Lower leg skin (tissue), 4 donors: Measurements from ENCODE around the gene CRTC1. TPM values are rescaled to one million over a fixed set of nuclear protein-coding genes. Genes with fewer than 3 reads are reported as not detected.
A peak's percentile ranks its signal among the peaks of the same experiment; 100 is the strongest.

Experiments used
- DNase-seq, 2 donors: peaks; one replicate each; pipeline ENCODE4 v3.0.0-alpha.2; 2019; ENCODE audit warnings: low spot score in 2 of 2
- H3K4me3 ChIP-seq: fragments of 200-600 bp; sonication (generic); 2 replicates; pipeline ENCODE4 v1.5.1; 2017; ENCODE audit warnings: mild to moderate bottlenecking, low read depth; ENCODE audit not compliant: poor library complexity, severe bottlenecking
- CTCF ChIP-seq, 3 donors: fragments of 450-650 bp; IDR thresholded peaks; one replicate each; pipeline ENCODE4 v1.5.1; 2016; ENCODE audit warnings: antibody characterized with exemption in 3 of 3, mild to moderate bottlenecking in 3 of 3, moderate library complexity in 2 of 3
- POLR2A ChIP-seq, 2 donors: fragments of 450-650 bp; IDR thresholded peaks; one replicate each; pipeline ENCODE4 v1.6.1; 2016 to 2017; ENCODE audit warnings: antibody characterized with exemption in 2 of 2, mild to moderate bottlenecking in 1 of 2, moderate library complexity in 1 of 2
- WGBS, 2 donors: methylation state at CpG; one replicate each; pipeline ENCODE4 v1.1.5; 2018; 5-methylcytosine and 5-hydroxymethylcytosine counted together
- intact Hi-C: fragments of 100-400 bp; cut with DNase I; formaldehyde crosslinking; loops from one replicate; pipeline ENCODE4 v1.15.0; 2023; ENCODE audit warnings: low total_unique reads
- total RNA-seq, 4 donors: library from RNA; depleted of rRNA; stranded (reverse); fragments of >200 nt; gene quantifications; one replicate each; pipeline ENCODE4 v1.1.0, GENCODE V29; 2016

Gene CRTC1
- total RNA-seq, 4 donors from 2014 or later, result 2.1 to 5.5 (median 4.2) TPM

- H3K4me3 ChIP-seq, result no peak overlapping the region
- TF ChIP-seq POLR2A (IDR thresholded peaks at IDR 0.05) (no peak), CTCF (IDR thresholded peaks at IDR 0.05) (no peak)
- DNase-seq, result no peak
- intact Hi-C loops, result no loop called here
- 83 to 87% methylated on average over 12 of the region's 12 CpGs for WGBS, 2 donors
Measured at GRCh38 chr19:18696023-18696422, 12.5 kb downstream of the CRTC1 start.

DNA sequence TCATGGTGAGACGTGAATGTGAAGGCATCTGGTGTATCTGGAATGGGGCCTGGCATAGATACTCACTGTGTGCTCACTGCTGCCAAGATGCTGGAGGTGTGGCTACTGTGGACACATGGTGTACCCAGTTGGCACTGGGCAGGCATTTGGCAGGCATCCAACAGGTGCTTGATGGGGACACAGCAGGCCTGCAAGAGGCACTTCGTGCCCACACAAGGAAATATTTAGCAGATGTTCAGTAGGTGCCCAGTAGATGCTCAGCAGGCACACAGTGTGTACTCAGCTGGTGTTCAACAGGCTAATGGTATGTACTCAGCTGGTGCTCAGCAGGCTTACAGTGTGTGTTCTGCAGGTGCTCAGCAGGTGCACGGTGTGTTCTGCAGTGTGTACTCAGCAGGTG, 14.2 kb downstream of the CRTC1 start:
- WGBS, 2 donors, result 75 to 79% methylated on average over 3 of the region's 3 CpGs
- intact Hi-C loops, result no loop called here
- no peak overlapping the region for H3K4me3 ChIP-seq
- DNase-seq, result no peak
- TF ChIP-seq CTCF (IDR thresholded peaks at IDR 0.05) (no peak), POLR2A (IDR thresholded peaks at IDR 0.05) (no peak)

- WGBS, 2 donors, result 91 to 94% methylated on average over 15 to 18 of the region's 18 CpGs
- TF ChIP-seq POLR2A (IDR thresholded peaks at IDR 0.05) (no peak), CTCF (IDR thresholded peaks at IDR 0.05) (no peak)
- no peak for DNase-seq
- H3K4me3 ChIP-seq, result no peak overlapping the region
- intact Hi-C loops, result no loop called here
Measured at GRCh38 chr19:18698321-18699167, 15.1 kb downstream of the CRTC1 start.

DNA sequence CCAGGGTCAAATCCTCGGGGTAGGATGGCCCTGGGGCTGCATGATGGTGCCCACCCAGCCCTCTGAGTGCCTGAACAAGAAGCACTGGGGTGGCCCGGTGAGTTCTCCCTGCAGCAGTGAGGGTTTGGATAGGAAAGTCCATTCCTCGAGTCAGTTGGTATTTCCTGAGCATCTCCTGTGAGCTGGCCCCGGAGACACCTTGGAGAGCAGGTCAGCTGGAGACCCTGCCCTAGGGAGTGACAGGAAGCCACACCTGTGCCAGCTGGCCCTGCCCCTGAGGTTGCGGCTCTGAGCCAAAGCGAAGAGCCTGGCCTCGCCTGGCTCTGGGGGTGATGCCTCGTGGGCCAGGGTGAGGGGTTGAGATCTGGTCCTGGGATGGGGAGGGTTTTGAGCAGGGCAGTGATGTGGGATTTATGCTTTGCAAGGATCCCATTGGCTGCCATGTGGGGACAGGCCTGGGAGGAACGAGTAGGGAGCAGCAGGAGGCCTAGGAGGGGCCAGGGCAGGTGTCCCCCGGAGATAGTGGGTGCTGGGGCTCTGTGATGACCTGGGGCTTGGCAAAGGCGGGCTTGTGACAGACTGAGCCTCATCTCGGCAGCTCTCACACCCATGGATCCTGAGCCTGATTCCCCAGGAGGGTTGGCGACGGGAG, 16.0 kb downstream of the CRTC1 start:
- DNase-seq, result no peak
- intact Hi-C loops, result no loop called here
- 49 to 63% methylated on average over 12 to 14 of the region's 14 CpGs for WGBS, 2 donors
- TF ChIP-seq POLR2A (IDR thresholded peaks at IDR 0.05), result no peak
- TF ChIP-seq CTCF (IDR thresholded peaks at IDR 0.05), result no peak
- H3K4me3 ChIP-seq, result no peak overlapping the region

DNA sequence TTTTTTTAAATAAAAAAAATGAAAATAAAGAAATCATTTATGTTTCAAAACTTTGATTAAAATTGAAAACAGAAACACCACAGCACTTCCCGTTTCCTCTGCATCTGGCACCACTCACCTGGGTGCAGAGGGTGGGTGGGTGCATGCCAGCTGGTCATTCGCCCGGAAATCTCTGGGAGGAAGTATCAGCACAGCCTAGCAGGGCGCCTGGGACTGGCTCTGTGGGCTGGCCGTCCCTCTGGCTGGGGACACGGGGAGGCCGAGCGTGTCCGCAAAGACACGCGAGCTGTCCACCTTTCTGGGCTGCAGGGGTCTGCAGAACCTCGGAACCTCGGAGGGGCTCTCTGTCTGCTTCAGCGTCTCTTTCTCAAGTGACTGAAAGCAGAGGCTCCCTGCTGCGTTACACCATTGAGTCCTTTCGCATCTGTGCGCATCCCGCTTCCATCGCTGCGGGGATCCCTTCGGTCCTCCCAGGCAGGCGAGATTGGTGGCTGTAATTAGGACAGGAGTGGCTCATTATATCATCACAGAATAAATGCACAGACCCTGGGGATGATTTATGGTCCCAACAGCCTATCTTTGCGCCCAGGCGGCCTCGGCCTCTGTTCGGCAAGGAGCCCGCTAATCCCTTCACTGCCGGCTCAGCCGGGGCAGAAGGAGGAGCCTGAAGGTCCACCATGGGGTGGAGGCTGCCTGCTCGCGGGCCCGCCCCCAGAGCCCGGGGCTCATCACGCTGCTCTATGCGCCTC, 17.2 kb downstream of the CRTC1 start:
- 1% methylated on average over 32 to 35 of the region's 35 CpGs for WGBS, 2 donors
- peak; percentile 65 to 95 for DNase-seq
- TF ChIP-seq CTCF (IDR thresholded peaks at IDR 0.05), result no peak
- no peak for TF ChIP-seq POLR2A (IDR thresholded peaks at IDR 0.05)
- no peak overlapping the region for H3K4me3 ChIP-seq
- intact Hi-C loops, result no loop called here
